ENCODE results near the gene SYT3. TPM values are rescaled to one million over a fixed set of nuclear protein-coding genes. Genes with fewer than 3 reads are reported as not detected.
"Not testable (repeated sequence)": the region's sequence is repeated elsewhere in the genome, so short reads cannot be mapped to it uniquely, and the experiment has no call there.

Gene SYT3
- total and polyA plus RNA-seq, 4 donors, result 10.0 to 84.1 (median 49.3) TPM

DNA sequence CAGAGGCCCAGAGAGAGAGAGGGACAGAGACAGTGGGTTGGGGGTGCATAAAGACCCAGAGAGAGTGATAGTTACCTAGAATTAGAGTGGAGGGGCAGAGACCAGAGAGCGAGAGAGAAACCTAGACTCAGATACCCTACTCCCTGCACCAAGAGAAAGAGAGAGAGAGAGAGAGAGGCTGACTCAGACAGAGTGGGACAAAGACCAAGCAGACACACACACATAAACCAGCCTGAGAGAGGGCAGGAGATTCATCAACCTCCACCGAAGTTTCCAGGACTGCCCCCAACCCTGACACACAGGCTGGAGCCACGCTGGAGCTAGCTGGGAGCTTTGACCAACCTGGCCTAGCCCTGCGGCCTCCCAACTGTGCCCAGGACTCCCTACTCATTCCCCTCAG lies 12.9 kb downstream of the SYT3 start:
- peaks cover 7% of the 10 kb centered on the region for H3K4me1 ChIP-seq (ENCODE audit: control insufficient read depth, insufficient read depth, low read length)
- H3K27me3 ChIP-seq (ENCODE audit: control insufficient read depth, insufficient read depth, low read length), result no peaks in the 10 kb centered on the region
- no peak for DNase-seq (ENCODE audit: low read depth in 4 of 6, low spot score in 6 of 6)
- peaks cover 37% of the 10 kb centered on the region for H3K36me3 ChIP-seq (ENCODE audit: control insufficient read depth, insufficient read depth, low read length)
- no peak overlapping the region for H3K27ac ChIP-seq (ENCODE audit: low read depth, low read length)
- H3K9me3 ChIP-seq (ENCODE audit: control insufficient read depth, insufficient read depth, low read length), result no peaks in the 10 kb centered on the region
- WGBS (ENCODE audit: insufficient coverage), result 72% methylated on average over 3 of the region's 4 CpGs
- H3K4me3 ChIP-seq (ENCODE audit: low read depth, low read length), result no peak overlapping the region

DNA sequence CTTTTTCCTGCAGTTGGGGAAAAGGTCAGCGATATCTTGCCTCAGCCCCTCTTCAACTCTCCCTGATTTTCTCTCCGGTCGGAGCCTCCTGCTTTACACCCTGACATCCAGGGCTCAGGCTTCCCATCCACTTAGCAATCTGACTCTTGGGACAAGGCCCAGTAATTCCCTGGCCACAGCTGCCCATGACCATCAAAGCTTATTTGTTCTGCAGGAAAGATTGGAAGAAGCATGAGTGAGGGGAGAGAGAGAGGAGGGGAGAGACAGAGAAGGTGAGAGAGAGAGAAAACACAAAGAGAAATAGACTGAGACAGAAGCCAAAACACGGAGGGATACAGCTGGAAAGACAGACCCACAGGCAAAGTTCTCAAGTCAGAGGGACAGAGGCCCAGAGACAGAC lies 13.7 kb downstream of the SYT3 start:
- WGBS (ENCODE audit: insufficient coverage), result 36% methylated on average over 4 of the region's 4 CpGs
- no peak for DNase-seq (ENCODE audit: low read depth in 4 of 6, low spot score in 6 of 6)
- Histone ChIP-seq H3K36me3 (ENCODE audit: control insufficient read depth, insufficient read depth, low read length) (peaks cover 37% of the 10 kb centered on the region), H3K27ac (ENCODE audit: low read depth, low read length) (no peak overlapping the region), H3K9me3 (ENCODE audit: control insufficient read depth, insufficient read depth, low read length) (no peaks in the 10 kb centered on the region), H3K4me3 (ENCODE audit: low read depth, low read length) (no peak overlapping the region), H3K4me1 (ENCODE audit: control insufficient read depth, insufficient read depth, low read length) (peaks cover 7% of the 10 kb centered on the region), H3K27me3 (ENCODE audit: control insufficient read depth, insufficient read depth, low read length) (no peaks in the 10 kb centered on the region)

DNA sequence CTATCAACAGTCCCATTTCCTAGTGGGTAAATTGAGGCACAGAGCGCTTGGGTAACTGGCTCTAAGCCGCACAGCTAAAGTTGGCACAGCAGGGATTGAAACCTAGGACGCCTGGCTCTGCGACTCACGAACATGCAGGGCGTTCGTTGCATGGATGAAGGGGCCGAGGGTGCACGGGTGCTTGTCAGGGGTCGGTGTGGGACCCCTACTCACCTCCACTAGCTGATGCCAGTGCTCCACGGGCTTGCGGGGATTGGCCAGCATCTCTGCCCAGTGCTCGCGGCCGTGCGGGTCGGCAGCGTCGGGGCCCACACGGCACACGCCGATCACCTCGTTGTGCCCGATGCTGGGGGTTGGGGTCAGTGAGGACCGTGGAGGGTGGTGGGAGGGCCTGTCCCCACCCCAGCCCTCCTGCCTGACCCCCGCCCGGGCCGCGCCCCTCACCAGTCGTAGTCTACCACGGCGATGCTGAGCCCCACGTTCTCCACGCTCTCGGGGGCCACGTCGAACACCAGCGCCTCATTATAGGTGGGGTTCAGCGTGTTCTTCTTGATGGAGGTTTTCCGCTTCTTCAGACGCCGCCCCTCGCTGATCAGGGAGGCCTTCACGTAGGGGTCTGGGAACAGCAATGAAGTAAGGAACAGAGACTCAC lies 14.6 kb downstream of the SYT3 start:
- WGBS (ENCODE audit: insufficient coverage), result 93% methylated on average over 39 of the region's 44 CpGs
- peaks cover 7% of the 10 kb centered on the region for H3K4me1 ChIP-seq (ENCODE audit: control insufficient read depth, insufficient read depth, low read length)

DNA sequence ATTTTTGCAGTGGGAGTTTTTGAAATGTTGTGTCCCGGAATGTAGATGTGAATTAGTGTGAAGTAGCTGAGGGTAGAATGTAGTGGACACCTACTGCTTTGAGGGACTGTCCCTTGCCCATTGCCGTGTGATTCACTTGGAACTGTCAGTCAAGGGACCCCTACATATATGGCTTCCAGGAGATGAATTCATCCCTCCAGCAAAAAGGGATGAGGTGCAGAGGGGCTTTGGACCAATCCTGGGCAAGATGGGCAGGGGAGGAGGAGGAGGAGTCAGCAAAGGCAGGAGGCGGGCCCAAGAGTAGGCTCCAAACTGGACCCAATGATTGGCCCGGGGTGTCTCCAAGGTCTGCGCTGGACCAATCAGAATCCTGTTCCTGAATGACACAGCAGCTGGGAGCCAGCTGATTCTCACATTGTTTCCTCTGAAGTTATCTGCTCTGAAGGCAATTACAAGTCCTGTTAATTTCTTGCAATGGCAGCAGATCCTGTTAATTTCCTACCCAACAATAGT lies 19.2 kb downstream of the SYT3 start:
- not testable (repeated sequence) for H3K4me3 ChIP-seq (ENCODE audit: low read depth, low read length); H3K36me3 ChIP-seq (ENCODE audit: control insufficient read depth, insufficient read depth, low read length); H3K4me1 ChIP-seq (ENCODE audit: control insufficient read depth, insufficient read depth, low read length); H3K27me3 ChIP-seq (ENCODE audit: control insufficient read depth, insufficient read depth, low read length); H3K27ac ChIP-seq (ENCODE audit: low read depth, low read length); H3K9me3 ChIP-seq (ENCODE audit: control insufficient read depth, insufficient read depth, low read length)
- WGBS (ENCODE audit: insufficient coverage), result no CpG with 5 or more reads among the region's 5 CpGs
- DNase-seq (ENCODE audit: low read depth in 4 of 6, low spot score in 6 of 6), result peak in 1 of 6 donors; percentile 65

More for the DNA sequence above, 14.6 kb downstream of the SYT3 start:
- Histone ChIP-seq H3K36me3 (ENCODE audit: control insufficient read depth, insufficient read depth, low read length) (peaks cover 36% of the 10 kb centered on the region), H3K27me3 (ENCODE audit: control insufficient read depth, insufficient read depth, low read length) (no peaks in the 10 kb centered on the region), H3K27ac (ENCODE audit: low read depth, low read length) (no peak overlapping the region), H3K9me3 (ENCODE audit: control insufficient read depth, insufficient read depth, low read length) (no peaks in the 10 kb centered on the region), H3K4me3 (ENCODE audit: low read depth, low read length) (no peak overlapping the region)
- DNase-seq (ENCODE audit: low read depth in 4 of 6, low spot score in 6 of 6), result no peak

DNA sequence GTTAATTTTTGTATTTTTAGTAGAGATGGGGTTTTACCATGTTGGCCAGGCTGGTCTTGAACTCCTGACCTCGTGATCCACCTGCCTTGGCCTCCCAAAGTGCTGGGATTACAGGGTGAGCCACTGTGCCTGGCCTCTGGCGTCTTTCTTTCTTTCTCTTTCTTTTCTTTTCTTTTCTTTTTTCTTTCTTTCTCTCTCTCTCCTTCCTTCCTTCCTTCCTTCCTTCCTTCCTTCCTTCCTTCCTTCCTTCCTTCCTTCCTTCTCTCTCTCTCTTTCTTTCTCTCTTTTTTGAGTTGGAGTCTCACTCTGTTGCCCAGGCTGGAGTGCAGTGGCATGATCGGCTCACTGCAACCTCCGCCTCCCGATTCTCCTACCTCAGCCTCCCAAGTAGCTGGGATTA lies 20.5 kb downstream of the SYT3 start:
- not testable (repeated sequence) for H3K4me1 ChIP-seq (ENCODE audit: control insufficient read depth, insufficient read depth, low read length); DNase-seq (ENCODE audit: low read depth in 4 of 6, low spot score in 6 of 6); H3K27ac ChIP-seq (ENCODE audit: low read depth, low read length); H3K36me3 ChIP-seq (ENCODE audit: control insufficient read depth, insufficient read depth, low read length); H3K9me3 ChIP-seq (ENCODE audit: control insufficient read depth, insufficient read depth, low read length); H3K27me3 ChIP-seq (ENCODE audit: control insufficient read depth, insufficient read depth, low read length); H3K4me3 ChIP-seq (ENCODE audit: low read depth, low read length)
- WGBS (ENCODE audit: insufficient coverage), result 91% methylated on average over 5 of the region's 5 CpGs

DNA sequence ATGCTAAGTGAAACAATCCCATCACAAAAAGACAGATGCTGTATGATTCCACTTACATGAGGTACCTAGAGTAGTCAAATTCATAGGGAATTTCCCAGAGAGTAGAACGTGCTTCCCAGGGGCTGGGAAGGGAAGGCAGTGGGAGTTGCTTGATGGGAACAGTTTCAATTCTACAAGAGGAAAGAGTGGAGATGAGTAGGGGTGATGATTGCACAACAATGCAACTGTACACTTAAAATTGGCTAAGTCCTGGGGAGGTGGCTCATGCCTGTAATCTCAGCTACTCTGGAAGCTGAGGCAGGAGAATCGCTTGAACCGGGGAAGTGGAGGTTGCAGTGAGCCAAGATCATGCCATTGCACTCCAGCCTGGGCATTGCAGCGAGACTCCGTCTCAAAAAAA lies 21.3 kb downstream of the SYT3 start:
- not testable (repeated sequence) for DNase-seq (ENCODE audit: low read depth in 4 of 6, low spot score in 6 of 6); H3K36me3 ChIP-seq (ENCODE audit: control insufficient read depth, insufficient read depth, low read length); H3K9me3 ChIP-seq (ENCODE audit: control insufficient read depth, insufficient read depth, low read length); H3K4me1 ChIP-seq (ENCODE audit: control insufficient read depth, insufficient read depth, low read length); H3K4me3 ChIP-seq (ENCODE audit: low read depth, low read length); H3K27me3 ChIP-seq (ENCODE audit: control insufficient read depth, insufficient read depth, low read length); H3K27ac ChIP-seq (ENCODE audit: low read depth, low read length)
- 95% methylated on average over 2 of the region's 5 CpGs for WGBS (ENCODE audit: insufficient coverage)

DNA sequence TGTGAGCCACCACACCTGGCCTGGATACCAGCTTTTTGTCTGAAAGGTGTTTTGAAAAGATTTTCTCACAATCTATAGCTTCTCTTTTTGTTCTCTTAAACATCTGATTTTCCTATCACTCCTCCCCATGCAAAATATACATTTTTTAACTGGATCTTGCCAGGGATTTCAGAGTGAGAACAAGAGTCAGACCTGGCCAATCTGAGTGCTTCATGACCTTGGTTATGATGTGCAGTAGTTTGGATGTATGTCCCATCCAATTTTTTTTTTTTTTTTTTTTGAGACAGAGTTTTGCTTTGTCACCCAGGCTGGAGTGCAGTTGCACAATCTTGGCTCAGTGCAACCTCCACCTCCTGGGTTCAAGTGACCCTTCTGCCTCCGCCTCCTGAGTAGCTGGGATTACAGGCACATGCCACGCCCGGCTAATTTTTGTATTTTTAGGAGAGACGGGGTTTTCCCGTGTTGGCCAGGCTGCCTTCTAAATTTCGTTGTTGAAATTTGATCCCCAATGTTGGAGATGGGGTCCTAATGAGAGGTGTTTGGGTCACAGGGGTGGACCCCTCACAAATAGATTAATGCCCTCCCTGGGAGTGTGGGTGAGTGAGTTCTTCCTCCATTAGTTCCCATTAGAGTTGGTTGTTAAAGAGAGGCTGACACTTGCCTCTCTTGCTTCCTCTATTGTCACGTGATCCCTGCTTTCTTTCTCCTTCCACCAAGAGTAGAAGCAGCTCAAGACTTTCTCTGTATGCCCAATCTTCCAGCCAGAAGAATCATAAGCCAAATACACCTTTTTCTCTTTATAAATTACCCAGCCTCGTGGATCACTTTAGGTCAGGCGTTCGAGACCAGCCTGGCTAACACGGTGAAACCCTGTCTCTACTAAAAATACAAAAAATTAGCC lies 26.9 kb downstream of the SYT3 start:
- DNase-seq (ENCODE audit: low read depth in 4 of 6, low spot score in 6 of 6); H3K36me3 ChIP-seq (ENCODE audit: control insufficient read depth, insufficient read depth, low read length); H3K27me3 ChIP-seq (ENCODE audit: control insufficient read depth, insufficient read depth, low read length); H3K27ac ChIP-seq (ENCODE audit: low read depth, low read length); H3K9me3 ChIP-seq (ENCODE audit: control insufficient read depth, insufficient read depth, low read length); H3K4me1 ChIP-seq (ENCODE audit: control insufficient read depth, insufficient read depth, low read length); H3K4me3 ChIP-seq (ENCODE audit: low read depth, low read length): not testable (repeated sequence)
- 83% methylated on average over 5 of the region's 11 CpGs for WGBS (ENCODE audit: insufficient coverage)

DNA sequence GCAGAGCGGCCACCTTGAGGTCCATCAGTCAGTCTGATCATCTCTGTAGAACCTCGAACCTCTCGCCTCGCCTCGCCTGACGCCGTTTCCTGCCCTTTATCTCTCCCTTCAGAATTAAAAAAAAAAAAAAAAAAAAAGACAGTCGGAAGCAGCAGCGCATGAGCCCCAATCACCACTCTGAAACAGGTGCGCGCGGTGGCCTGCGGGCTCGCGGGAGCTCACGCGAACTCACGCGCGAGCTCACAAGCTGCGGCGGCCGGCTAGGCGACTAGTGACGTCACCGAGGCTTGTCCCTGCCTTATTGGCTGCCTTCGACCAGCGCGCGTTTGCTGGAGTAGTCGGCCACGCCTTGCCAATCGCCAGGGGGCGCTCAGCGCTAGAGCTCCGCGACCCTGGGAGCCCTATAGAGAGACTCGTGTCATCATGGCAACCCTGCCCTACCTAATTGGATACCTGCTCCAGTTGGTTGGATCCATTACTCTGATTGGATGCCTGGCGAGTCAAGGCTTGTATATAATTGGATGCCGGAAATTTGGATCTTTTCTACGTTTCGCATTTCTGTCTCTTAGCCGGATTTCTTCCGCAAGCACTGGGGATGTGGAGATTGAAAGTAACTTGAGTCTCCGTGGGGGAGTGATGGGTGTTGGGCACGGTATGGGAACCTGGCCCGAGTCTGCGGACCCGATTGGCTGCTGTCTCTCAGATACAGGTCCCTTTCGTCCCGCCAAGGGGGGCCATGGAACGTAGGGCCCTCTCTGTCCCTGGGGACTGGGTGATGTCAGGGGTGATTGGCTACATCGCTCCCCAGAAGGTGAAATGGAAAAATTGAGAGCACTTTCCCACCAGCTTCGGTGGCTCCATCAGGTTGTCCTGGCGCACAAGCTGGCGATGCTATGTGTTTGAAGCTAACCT lies 31.6 kb downstream of the SYT3 start:
- no peak overlapping the region for H3K27ac ChIP-seq (ENCODE audit: low read depth, low read length)
- peaks cover 3% of the 10 kb centered on the region for H3K27me3 ChIP-seq (ENCODE audit: control insufficient read depth, insufficient read depth, low read length)
- peaks cover 14% of the 10 kb centered on the region for H3K4me1 ChIP-seq (ENCODE audit: control insufficient read depth, insufficient read depth, low read length)
- 12% methylated on average over 56 of the region's 56 CpGs for WGBS (ENCODE audit: insufficient coverage)
- no peak overlapping the region for H3K4me3 ChIP-seq (ENCODE audit: low read depth, low read length)
- H3K36me3 ChIP-seq (ENCODE audit: control insufficient read depth, insufficient read depth, low read length), result no peaks in the 10 kb centered on the region
- peak; percentile 70 to 99 (median 88) for DNase-seq (ENCODE audit: low read depth in 4 of 6, low spot score in 6 of 6)
- peaks cover 1% of the 10 kb centered on the region for H3K9me3 ChIP-seq (ENCODE audit: control insufficient read depth, insufficient read depth, low read length)

DNA sequence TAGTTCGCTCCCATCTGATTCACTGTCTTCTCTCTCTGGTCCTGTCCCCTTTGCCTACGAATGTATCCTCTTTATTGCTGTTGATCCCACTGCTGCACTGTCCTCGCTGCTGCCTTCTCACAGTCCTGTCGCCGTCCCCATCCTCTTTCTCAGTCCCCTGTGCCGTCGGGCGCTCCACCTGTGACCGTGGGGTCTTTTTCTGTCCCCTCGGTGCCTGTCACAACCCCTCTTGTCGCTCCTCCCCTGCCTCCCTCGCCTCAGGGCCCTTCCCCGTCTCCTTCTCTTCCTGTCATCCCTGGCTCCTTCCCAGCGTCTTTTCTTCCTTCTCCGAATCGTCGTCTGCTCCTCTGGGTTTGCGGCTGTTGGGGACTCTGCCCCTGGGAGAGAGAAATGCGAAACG lies 32.3 kb downstream of the SYT3 start:
- Histone ChIP-seq H3K27ac (ENCODE audit: low read depth, low read length) (no peak overlapping the region), H3K4me1 (ENCODE audit: control insufficient read depth, insufficient read depth, low read length) (peaks cover 14% of the 10 kb centered on the region), H3K4me3 (ENCODE audit: low read depth, low read length) (no peak overlapping the region), H3K9me3 (ENCODE audit: control insufficient read depth, insufficient read depth, low read length) (peaks cover 1% of the 10 kb centered on the region), H3K27me3 (ENCODE audit: control insufficient read depth, insufficient read depth, low read length) (peaks cover 6% of the 10 kb centered on the region), H3K36me3 (ENCODE audit: control insufficient read depth, insufficient read depth, low read length) (no peaks in the 10 kb centered on the region)
- no peak for DNase-seq (ENCODE audit: low read depth in 4 of 6, low spot score in 6 of 6)
- WGBS (ENCODE audit: insufficient coverage), result 62% methylated on average over 13 of the region's 20 CpGs
